GM06990 (cell line): ENCODE data around the gene ALS2CL.

Experiments used
- DNase-seq: peaks from one replicate; pipeline ENCODE4 v3.0.0-alpha.2; 2011; ENCODE audit not compliant: insufficient read length; ENCODE audit errors: extremely low read depth
- H3K27me3 ChIP-seq: replicated peaks from 2 replicates; pipeline ENCODE4 v1.6.0; 2011; ENCODE audit warnings: low read length; ENCODE audit not compliant: control insufficient read depth, insufficient read depth
- H3K36me3 ChIP-seq: 2 replicates; pipeline ENCODE4 v1.5.1; 2011; ENCODE audit warnings: low read length; ENCODE audit not compliant: control insufficient read depth, insufficient read depth
- H3K4me3 ChIP-seq: replicated peaks from 2 replicates; pipeline ENCODE4 v1.5.1; 2011; ENCODE audit warnings: low read depth, mild to moderate bottlenecking, control low read depth, low read length
- CTCF ChIP-seq: IDR thresholded peaks from 2 replicates; pipeline ENCODE4 v1.5.1; 2011; ENCODE audit warnings: low read length, control low read depth, mild to moderate bottlenecking, inconsistent platforms; ENCODE audit not compliant: insufficient read depth, poor library complexity, severe bottlenecking

The ALS2CL gene

GRCh38 chr3:46674031-46674845 is 19.2 kb downstream of the ALS2CL start:
- peaks cover 3% of the 10 kb centered on the region for H3K27me3 ChIP-seq
- no peak overlapping the region for H3K4me3 ChIP-seq
- no peaks in the 10 kb centered on the region for H3K36me3 ChIP-seq
- DNase-seq, result no peak
- TF ChIP-seq CTCF, result peak; percentile 32

GRCh38 chr3:46673151-46674030 is 20.1 kb downstream of the ALS2CL start:
- Histone ChIP-seq H3K36me3 (no peaks in the 10 kb centered on the region), H3K27me3 (peaks cover 3% of the 10 kb centered on the region), H3K4me3 (no peak overlapping the region)
- DNase-seq, result no peak
- no peak for TF ChIP-seq CTCF

GRCh38 chr3:46672349-46672695 is 21.2 kb downstream of the ALS2CL start:
- Histone ChIP-seq H3K4me3 (no peak overlapping the region), H3K27me3 (peaks cover 3% of the 10 kb centered on the region), H3K36me3 (no peaks in the 10 kb centered on the region)
- TF ChIP-seq CTCF, result no peak
- no peak for DNase-seq

- DNase-seq, result no peak
- H3K36me3 ChIP-seq, result no peaks in the 10 kb centered on the region
- H3K4me3 ChIP-seq, result no peak overlapping the region
- no peak for TF ChIP-seq CTCF
- peaks cover 4% of the 10 kb centered on the region for H3K27me3 ChIP-seq
Observed at GRCh38 chr3:46671541-46672348, 21.7 kb downstream of the ALS2CL start.

GRCh38 chr3:46670891-46671427 is 22.5 kb downstream of the ALS2CL start:
- Histone ChIP-seq H3K36me3 (no peaks in the 10 kb centered on the region), H3K4me3 (no peak overlapping the region), H3K27me3 (peaks cover 4% of the 10 kb centered on the region)
- no peak for DNase-seq
- TF ChIP-seq CTCF, result no peak
